Measurements from ENCODE around the gene SMAD1.

GRCh38 chr4:145524552-145524951, 42.9 kb downstream of the SMAD1 start:
- TF ChIP-seq CTCF (IDR thresholded peaks at IDR 0.05) (no peak), POLR2A (IDR thresholded peaks at IDR 0.05) (no peak)
